GM12878 (cell line): ENCODE data around the gene TIAM1. TPM values are rescaled to one million over a fixed set of nuclear protein-coding genes. Genes with fewer than 3 reads are reported as not detected.

Experiments
- BCL3 ChIP-seq: IDR thresholded peaks from 2 replicates; pipeline ENCODE4 v1.6.1; 2011; ENCODE audit warnings: borderline replicate concordance, low read depth, mild to moderate bottlenecking, moderate library complexity, low read length; ENCODE audit not compliant: insufficient read depth, poor library complexity, severe bottlenecking
- CHD2 ChIP-seq: IDR thresholded peaks from 2 replicates; pipeline ENCODE4 v1.6.1; 2011; ENCODE audit warnings: low read depth, low read length, improper control_type of control experiment, borderline replicate concordance
- E2F8 ChIP-seq: fragments of 450-650 bp; IDR thresholded peaks from 2 replicates; pipeline ENCODE4 v1.6.1; 2018; ENCODE audit warnings: mild to moderate bottlenecking, low read depth, moderate library complexity; ENCODE audit not compliant: partially characterized antibody
- FOS ChIP-seq: IDR thresholded peaks from 3 replicates; pipeline ENCODE4 v1.6.1; 2011; ENCODE audit warnings: borderline replicate concordance; ENCODE audit not compliant: insufficient read length; ENCODE audit errors: extremely low read depth
- GATAD2B ChIP-seq: fragments of 450-650 bp; conservative IDR thresholded peaks from 2 replicates; pipeline ENCODE4 v1.6.1; 2017; ENCODE audit warnings: low read depth, mild to moderate bottlenecking, moderate library complexity
- IRF4 ChIP-seq: IDR thresholded peaks from 2 replicates; pipeline ENCODE4 v1.6.1; 2011; ENCODE audit warnings: low read depth, low read length
- JUNB ChIP-seq: IDR thresholded peaks from 2 replicates; pipeline ENCODE4 v1.6.1; 2016; ENCODE audit warnings: antibody characterized with exemption, mild to moderate bottlenecking
- MEF2A ChIP-seq: IDR thresholded peaks from 2 replicates; pipeline ENCODE4 v1.6.1; 2011; ENCODE audit warnings: low read depth, mild to moderate bottlenecking, low read length, moderate library complexity; ENCODE audit not compliant: insufficient read depth
- MTA2 ChIP-seq: fragments of 450-650 bp; IDR thresholded peaks from 2 replicates; pipeline ENCODE4 v1.6.1; 2016; ENCODE audit warnings: low read depth, mild to moderate bottlenecking, moderate library complexity
- MYB ChIP-seq: fragments of 150-350 bp; IDR thresholded peaks from 2 replicates; pipeline ENCODE4 v1.6.1; 2014; ENCODE audit warnings: mild to moderate bottlenecking, low read depth, low read length, borderline replicate concordance
- PAX5 ChIP-seq: IDR thresholded peaks from 2 replicates; pipeline ENCODE4 v1.6.1; 2011; ENCODE audit warnings: low read depth, low read length, borderline replicate concordance
- PML ChIP-seq: IDR thresholded peaks from 2 replicates; pipeline ENCODE4 v1.6.1; 2012; ENCODE audit warnings: low read length, inconsistent platforms
- RB1 ChIP-seq: fragments of 450-650 bp; formaldehyde crosslinking; IDR thresholded peaks from 2 replicates; pipeline ENCODE4 v1.6.1; 2017; ENCODE audit warnings: mild to moderate bottlenecking, borderline replicate concordance
- RBBP5 ChIP-seq: fragments of 200-600 bp; sonication (generic); conservative IDR thresholded peaks from 2 replicates; pipeline ENCODE4 v1.6.1; 2016
- SPI1 ChIP-seq: IDR thresholded peaks from 2 replicates; pipeline ENCODE4 v1.6.1; 2011; ENCODE audit warnings: low read depth, mild to moderate bottlenecking, low read length, moderate library complexity, borderline replicate concordance; ENCODE audit not compliant: insufficient read depth
- TCF7 ChIP-seq: IDR thresholded peaks from 2 replicates; pipeline ENCODE4 v1.6.1; 2014; ENCODE audit warnings: antibody characterized with exemption, borderline replicate concordance
- ZBTB11 ChIP-seq: fragments of 450-650 bp; formaldehyde crosslinking; IDR thresholded peaks from 2 replicates; pipeline ENCODE4 v1.5.0; 2022; ENCODE audit warnings: mild to moderate bottlenecking, missing genetic modification characterization
- ZBTB40 ChIP-seq: fragments of 450-650 bp; IDR thresholded peaks from 2 replicates; pipeline ENCODE4 v1.6.1; 2016; ENCODE audit warnings: mild to moderate bottlenecking, moderate library complexity, borderline replicate concordance
- ZNF217 ChIP-seq: fragments of 450-650 bp; IDR thresholded peaks from 2 replicates; pipeline ENCODE4 v1.6.1; 2017; ENCODE audit warnings: antibody characterized with exemption, mild to moderate bottlenecking
- polyA plus RNA-seq, 11 experiments: library from polyadenylated mRNA; depleted of rRNA in 4 of 11; unstranded in 6 of 11; stranded (reverse) in 5 of 11; fragments of >200 nt; fragmentation: Nextera tagmentation in 4 of 11; fragmentation: Illumina TruSeq in 1 of 11; extraction: Ambion mirVana in 4 of 11; extraction: Trizol in 1 of 11; gene quantifications; 1 replicate in 1 of 11; 2 replicates in 10 of 11; pipeline versions ENCODE4 v1.2.1 to v1.2.3, GENCODE V29; 2011 to 2016; ENCODE audit warnings: inconsistent platforms in 2 of 11, missing spikeins in 2 of 11, low read depth in 1 of 11
- total RNA-seq, 4 experiments: library from RNA; depleted of rRNA in 3 of 4; stranded (reverse); fragments of >200 nt in 3 of 4; fragmentation: Illumina TruSeq in 1 of 4; extraction: Trizol in 1 of 4; gene quantifications; 2 replicates each; pipeline versions ENCODE4 v1.2.1 to v1.2.3, GENCODE V29; 2013 to 2021

TIAM1 gene
- total and polyA plus RNA-seq, 10 of the 15 experiments (the other 5 are each of a cell fraction or from before 2014, with no cell fraction given) = 0.31 to 35.9 (median 0.78) TPM

GRCh38 chr21:31221043-31221442 is 123.0 kb downstream of the TIAM1 start (continued):
- TF ChIP-seq GATAD2B (no peak), ZBTB40 (no peak), MTA2 (no peak; the same call in 1 of the 2 replicates), RBBP5 (no peak), TCF7 (no peak), CHD2 (no peak), FOS (no peak), BCL3 (no peak), ZBTB11 (CRISPR knock-in tag) (no peak), MYB (no peak), RB1 (no peak), IRF4 (no peak), JUNB (no peak), MEF2A (no peak), SPI1 (peak; percentile 44; the same call in 1 of the 2 replicates), PML (no peak), PAX5 (no peak), E2F8 (no peak), ZNF217 (no peak)
